ENCODE measurements around the gene CBX2. TPM values are rescaled to one million over a fixed set of nuclear protein-coding genes. Genes with fewer than 3 reads are reported as not detected.

Gene CBX2
- total and polyA plus RNA-seq, 12 donors, result 0.06 to 3.4 (median 0.82) TPM

- H3K27me3 ChIP-seq, result peaks cover 53% of the 10 kb centered on the region
- TF ChIP-seq CTCF (IDR thresholded peaks at IDR 0.05), result no peak
- no peak for TF ChIP-seq POLR2A (IDR thresholded peaks at IDR 0.05)
- H3K9me3 ChIP-seq (replicated peaks in 1 of 3), result no peaks in the 10 kb centered on the region
- H3K27ac ChIP-seq, result no peak overlapping the region
- H3K36me3 ChIP-seq (replicated peaks in 1 of 2), result no peaks in the 10 kb centered on the region
- intact Hi-C loops (cut with DNase I), result loop anchor here in 1 of 2 donors (10.0 kb wide), 1 partner anchor 96 kb away; no protein-coding TSS in a partner anchor
- H3K4me1 ChIP-seq (replicated peaks in 1 of 2), result no peaks in the 10 kb centered on the region
- H3K4me3 ChIP-seq, result no peak overlapping the region
- 6 to 43% (median 16%) methylated on average over 3 to 55 of the region's 55 CpGs for WGBS, 4 donors
- no peak for DNase-seq
Measured at GRCh38 chr17:79748295-79749099, 29.5 kb upstream of the CBX2 start.

GRCh38 chr17:79749156-79749815 is 28.7 kb upstream of the CBX2 start:
- TF ChIP-seq POLR2A (IDR thresholded peaks at IDR 0.05), result no peak
- TF ChIP-seq CTCF (IDR thresholded peaks at IDR 0.05), result no peak
- WGBS, 4 donors, result 37 to 44% (median 42%) methylated on average over 3 of the region's 3 CpGs
- no peaks in the 10 kb centered on the region for H3K4me1 ChIP-seq (replicated peaks in 1 of 2)
- H3K27me3 ChIP-seq, result peaks cover 53% of the 10 kb centered on the region
- no peak overlapping the region for H3K27ac ChIP-seq
- no peaks in the 10 kb centered on the region for H3K9me3 ChIP-seq (replicated peaks in 1 of 3)
- no peak overlapping the region for H3K4me3 ChIP-seq
- intact Hi-C loops (cut with DNase I), result loop anchor here in 1 of 2 donors (10.0 kb wide), 1 partner anchor 96 kb away; no protein-coding TSS in a partner anchor
- DNase-seq, result no peak
- no peaks in the 10 kb centered on the region for H3K36me3 ChIP-seq (replicated peaks in 1 of 2)

- no peak overlapping the region for H3K4me3 ChIP-seq
- peaks cover 55% of the 10 kb centered on the region for H3K27me3 ChIP-seq
- no peak overlapping the region for H3K27ac ChIP-seq
- no peak for TF ChIP-seq POLR2A (IDR thresholded peaks at IDR 0.05)
- no peak for TF ChIP-seq CTCF (IDR thresholded peaks at IDR 0.05)
- no peak for DNase-seq
- intact Hi-C loops (cut with DNase I), result loop anchor here in 1 of 2 donors (10.0 kb wide), 1 partner anchor 95 kb away; no protein-coding TSS in a partner anchor
- no peaks in the 10 kb centered on the region for H3K36me3 ChIP-seq (replicated peaks in 1 of 2)
- no peaks in the 10 kb centered on the region for H3K9me3 ChIP-seq (replicated peaks in 1 of 3)
- no peaks in the 10 kb centered on the region for H3K4me1 ChIP-seq (replicated peaks in 1 of 2)
- WGBS, 4 donors, result 55 to 67% (median 61%) methylated on average over 3 of the region's 3 CpGs
Measured at GRCh38 chr17:79749958-79750357, 28.0 kb upstream of the CBX2 start.
